Cardiac muscle cell (in vitro differentiated cells and primary cell): ENCODE measurements around the gene RNF44. TPM values are rescaled to one million over a fixed set of nuclear protein-coding genes. Genes with fewer than 3 reads are reported as not detected.

Experiments
- DNase-seq, 2 donors: peaks; one replicate each; pipeline versions ENCODE4 v3.0.0 to v3.0.0-alpha.2; 2010 to 2017; ENCODE audit warnings: low read depth in 1 of 2, low spot score in 1 of 2
- H3K27ac ChIP-seq: fragments of 200-600 bp; sonication (generic); 2 replicates; pipeline ENCODE4 v1.5.1; 2016
- H3K27me3 ChIP-seq: fragments of 200-600 bp; sonication (generic); 2 replicates; pipeline ENCODE4 v1.6.0; 2016; ENCODE audit warnings: control low read depth
- H3K36me3 ChIP-seq: fragments of 200-600 bp; sonication (generic); 2 replicates; pipeline ENCODE4 v1.5.1; 2016; ENCODE audit warnings: control low read depth
- H3K4me1 ChIP-seq: fragments of 200-600 bp; sonication (generic); 2 replicates; pipeline ENCODE4 v1.8.1; 2017; ENCODE audit warnings: low read depth, mild to moderate bottlenecking, mixed run types
- H3K4me3 ChIP-seq: fragments of 200-600 bp; sonication (generic); 2 replicates; pipeline ENCODE4 v1.5.1; 2016; ENCODE audit warnings: mild to moderate bottlenecking
- H3K9me3 ChIP-seq: fragments of 200-600 bp; sonication (generic); 2 replicates; pipeline ENCODE4 v1.5.1; 2017; ENCODE audit warnings: low read depth, mild to moderate bottlenecking, control low read depth
- CTCF ChIP-seq: IDR thresholded peaks from 2 replicates; pipeline ENCODE4 v1.5.1; 2012; ENCODE audit warnings: low read depth, mild to moderate bottlenecking, low read length
- polyA plus RNA-seq: library from polyadenylated mRNA; unstranded; fragments of >200 nt; fragmentation: Nextera tagmentation; extraction: Ambion mirVana; gene quantifications from 2 replicates; pipeline ENCODE4 v1.2.1, GENCODE V29; 2016
- total RNA-seq: library from RNA; depleted of rRNA; stranded (reverse); fragments of >200 nt; gene quantifications from 2 replicates; pipeline ENCODE4 v1.2.3, GENCODE V29; 2016

The RNF44 gene
- total and polyA plus RNA-seq, 2 experiments from 2014 or later = 16.1 to 77.6 TPM

- Histone ChIP-seq H3K4me3 (no peak overlapping the region), H3K27ac (peak overlapping the region; percentile 27), H3K9me3 (no peaks in the 10 kb centered on the region), H3K27me3 (no peaks in the 10 kb centered on the region), H3K4me1 (peaks cover 11% of the 10 kb centered on the region), H3K36me3 (no peaks in the 10 kb centered on the region)
- TF ChIP-seq CTCF = no peak
- no peak for DNase-seq
Measured at GRCh38 chr5:176540956-176541337, 3.7 kb upstream of the RNF44 start.

- H3K4me3 ChIP-seq = no peak overlapping the region
Measured at GRCh38 chr5:176540476-176540899, 3.3 kb upstream of the RNF44 start.

GRCh38 chr5:176538989-176539384 lies 1.8 kb upstream of the RNF44 start:
- H3K36me3 ChIP-seq = no peaks in the 10 kb centered on the region
- TF ChIP-seq CTCF = no peak
- no peak for DNase-seq
- H3K4me3 ChIP-seq = no peak overlapping the region
- H3K27ac ChIP-seq = no peak overlapping the region
- peaks cover 25% of the 10 kb centered on the region for H3K4me1 ChIP-seq
- no peaks in the 10 kb centered on the region for H3K27me3 ChIP-seq
- no peaks in the 10 kb centered on the region for H3K9me3 ChIP-seq

More at GRCh38 chr5:176540476-176540899, 3.3 kb upstream of the RNF44 start:
- Histone ChIP-seq H3K36me3 (no peaks in the 10 kb centered on the region), H3K4me1 (peaks cover 11% of the 10 kb centered on the region), H3K27me3 (no peaks in the 10 kb centered on the region), H3K9me3 (no peaks in the 10 kb centered on the region), H3K27ac (no peak overlapping the region)
- no peak for TF ChIP-seq CTCF
- no peak for DNase-seq

- Histone ChIP-seq H3K27me3 (no peaks in the 10 kb centered on the region), H3K27ac (peak overlapping the region; percentile 98), H3K4me1 (peaks cover 31% of the 10 kb centered on the region), H3K4me3 (peak overlapping the region; percentile 86), H3K9me3 (no peaks in the 10 kb centered on the region), H3K36me3 (no peaks in the 10 kb centered on the region)
- DNase-seq = peak in 1 of 2 donors; percentile 32
- TF ChIP-seq CTCF = no peak
Measured at GRCh38 chr5:176538230-176538988, 1.2 kb upstream of the RNF44 start.

DNA sequence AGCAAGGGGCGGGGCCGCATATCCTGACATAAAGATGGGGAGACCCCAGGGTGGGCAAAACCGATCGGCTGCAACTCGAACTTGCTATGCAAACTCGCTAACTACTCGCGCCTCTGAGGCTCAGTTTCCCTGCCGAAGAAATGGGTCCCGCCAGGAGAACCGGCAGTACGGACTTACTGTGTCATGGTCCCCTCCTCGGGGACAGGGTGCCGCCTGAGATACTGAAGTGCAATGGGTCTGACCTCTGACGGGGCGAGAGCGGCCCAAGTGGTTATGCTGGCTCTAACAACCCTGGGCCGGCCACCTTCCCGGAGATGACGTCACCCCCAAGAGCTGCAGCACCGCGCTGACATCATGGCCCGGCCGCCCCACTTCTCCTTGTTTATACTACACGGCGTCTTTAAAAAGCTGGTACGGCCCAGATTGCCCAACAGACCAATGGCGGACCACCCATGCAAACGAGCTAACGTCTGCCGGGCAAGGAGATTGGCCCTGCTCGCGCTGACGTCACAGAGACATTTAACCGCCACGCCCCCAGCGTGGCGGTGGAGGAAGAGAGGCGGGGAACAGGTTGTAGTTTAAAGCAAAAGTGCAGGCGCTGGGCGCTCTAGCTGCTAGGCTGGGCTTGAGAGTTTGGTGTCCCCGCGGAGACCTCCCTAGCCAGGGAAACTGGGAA lies 490 bp upstream of the RNF44 start:
- Histone ChIP-seq H3K4me1 (peaks cover 34% of the 10 kb centered on the region), H3K27ac (peak overlapping the region; percentile 98)

More for the DNA sequence above, 490 bp upstream of the RNF44 start:
- Histone ChIP-seq H3K36me3 (no peaks in the 10 kb centered on the region), H3K4me3 (peak overlapping the region; percentile 86), H3K9me3 (no peaks in the 10 kb centered on the region), H3K27me3 (no peaks in the 10 kb centered on the region)
- TF ChIP-seq CTCF = no peak
- DNase-seq = peak; percentile 100
